Common myeloid progenitor, CD34-positive (primary cell): Measurements from ENCODE around the gene PHACTR3.

Experiments
- CTCF ChIA-PET: fragments of 350-600 bp; sonication (Branson Sonifier 250); formaldehyde crosslinking; loops from one replicate; lab custom pipeline; 2021; ENCODE audit warnings: antibody characterized with exemption; lab: Charles Lee
- POLR2A ChIA-PET: fragments of 350-600 bp; sonication (Branson Sonifier 250); formaldehyde crosslinking; loops from one replicate; lab custom pipeline; 2021; ENCODE audit warnings: antibody characterized with exemption; lab: Charles Lee
- DNase-seq, 3 donors: peaks; one replicate each; pipeline versions ENCODE4 v3.0.0 to v3.0.0-alpha.2; 2013
- H3K27ac ChIP-seq, 2 experiments: 1 replicate in 1 of 2; 2 replicates in 1 of 2; pipeline ENCODE4 v1.7.0; 2013; ENCODE audit warnings: inconsistent platforms in 2 of 2, low read length in 2 of 2, mild to moderate bottlenecking in 2 of 2, low read depth in 1 of 2, moderate library complexity in 1 of 2; ENCODE audit not compliant: severe bottlenecking in 2 of 2, insufficient read depth in 1 of 2, poor library complexity in 1 of 2
- H3K27me3 ChIP-seq, 5 experiments: replicated peaks in 2 of 5; 1 replicate in 3 of 5; 2 replicates in 2 of 5; pipeline versions ENCODE4 v1.6.1 to v1.7.0; 2013; ENCODE audit warnings: low read length in 4 of 5, mild to moderate bottlenecking in 2 of 5, moderate library complexity in 2 of 5, inconsistent platforms in 1 of 5; ENCODE audit not compliant: insufficient read depth in 5 of 5, control insufficient read depth in 4 of 5
- H3K36me3 ChIP-seq, 4 experiments: 1 replicate in 2 of 4; 2 replicates in 2 of 4; pipeline versions ENCODE4 v1.6.1 to v1.7.0; 2013; ENCODE audit warnings: low read length in 3 of 4, control low read depth in 1 of 4, mild to moderate bottlenecking in 1 of 4; ENCODE audit not compliant: control insufficient read depth in 4 of 4, insufficient read depth in 4 of 4
- H3K4me1 ChIP-seq, 4 experiments: 1 replicate in 3 of 4; 2 replicates in 1 of 4; pipeline versions ENCODE4 v1.6.1 to v1.7.1; 2013; ENCODE audit warnings: low read length in 3 of 4, mild to moderate bottlenecking in 3 of 4, control low read depth in 1 of 4, inconsistent platforms in 1 of 4, moderate library complexity in 1 of 4; ENCODE audit not compliant: control insufficient read depth in 4 of 4, insufficient read depth in 4 of 4; ENCODE audit errors: control extremely low read depth in 1 of 4
- H3K4me3 ChIP-seq, 7 experiments: 1 replicate in 4 of 7; 2 replicates in 3 of 7; pipeline versions ENCODE4 v1.5.1 to v1.7.0; 2013; ENCODE audit warnings: mild to moderate bottlenecking in 7 of 7, low read length in 6 of 7, moderate library complexity in 6 of 7, inconsistent platforms in 2 of 7, low read depth in 2 of 7, control low read depth in 1 of 7; ENCODE audit not compliant: insufficient read depth in 4 of 7, control insufficient read depth in 1 of 7; ENCODE audit errors: extremely low read depth in 1 of 7
- H3K9me3 ChIP-seq, 5 experiments: 1 replicate in 4 of 5; 2 replicates in 1 of 5; pipeline versions ENCODE4 v1.6.1 to v1.7.1; 2013; ENCODE audit warnings: low read length in 4 of 5, mild to moderate bottlenecking in 2 of 5, inconsistent platforms in 1 of 5, low read depth in 1 of 5, moderate library complexity in 1 of 5; ENCODE audit not compliant: control insufficient read depth in 4 of 5, insufficient read depth in 2 of 5; ENCODE audit errors: control extremely low read depth in 1 of 5
- WGBS: methylation state at CpG from one replicate; pipeline ENCODE4 v1.1.5; 2013; ENCODE audit not compliant: insufficient coverage; 5-methylcytosine and 5-hydroxymethylcytosine counted together

Gene PHACTR3

DNA sequence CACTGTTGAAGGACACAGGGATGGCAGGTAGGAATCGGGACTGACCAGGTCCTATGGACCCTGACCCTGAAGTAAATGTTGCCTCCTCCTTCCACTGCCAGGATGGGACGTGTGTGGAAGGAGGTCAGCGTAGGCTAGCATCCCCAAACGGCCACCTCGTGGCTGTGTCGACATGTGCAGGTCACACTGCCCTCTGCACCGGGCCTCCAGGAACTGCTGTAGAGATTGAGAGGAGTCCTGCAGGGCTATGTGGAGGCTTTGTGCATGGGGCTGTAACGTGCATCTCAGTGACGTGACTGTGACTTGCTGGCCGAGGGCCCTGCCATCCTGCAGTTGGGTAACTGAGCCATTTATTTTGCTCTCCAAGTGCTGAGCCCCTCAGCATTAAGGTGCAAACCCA is 149.5 kb downstream of the PHACTR3 start:
- Histone ChIP-seq H3K4me1 (peaks cover 0 to 13% (median 7%) of the 10 kb centered on the region in 4 experiments), H3K27ac (no peak overlapping the region), H3K27me3 (peaks cover 0 to 59% (median 9%) of the 10 kb centered on the region in 5 experiments), H3K36me3 (no peaks in the 10 kb centered on the region), H3K4me3 (no peak overlapping the region), H3K9me3 (no peaks in the 10 kb centered on the region)
- 88% methylated on average over 8 of the region's 10 CpGs for WGBS
- CTCF ChIA-PET: interaction anchor here (1.5 kb wide), 1 partner anchor 193 kb away, joined by 3 read pairs; no protein-coding TSS in a partner anchor
- DNase-seq: no peak
- POLR2A ChIA-PET: no interaction called here

DNA sequence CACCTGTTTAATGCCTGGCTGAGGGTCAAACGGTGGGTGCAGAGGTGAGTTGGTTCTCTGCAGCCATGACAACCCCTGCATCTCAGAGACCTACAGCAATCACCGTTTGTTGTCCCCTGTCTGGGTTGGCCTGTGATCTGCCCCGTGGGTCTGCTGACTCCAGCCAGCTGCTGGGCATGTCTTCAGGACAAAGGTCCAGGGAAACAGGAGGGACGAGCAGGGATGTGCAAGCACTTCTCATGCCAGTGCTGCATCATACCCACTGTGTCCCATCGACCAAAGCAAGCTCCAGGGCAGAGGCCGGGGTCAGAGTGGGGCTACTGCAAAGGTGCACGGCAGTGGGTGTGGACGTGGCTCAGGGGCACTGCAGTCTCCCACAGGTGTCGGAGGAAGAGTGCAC is 150.2 kb downstream of the PHACTR3 start:
- WGBS: 82% methylated on average over 8 of the region's 9 CpGs
- no peaks in the 10 kb centered on the region for H3K36me3 ChIP-seq
- no peak overlapping the region for H3K27ac ChIP-seq
- peaks cover 0 to 13% (median 7%) of the 10 kb centered on the region in 4 experiments for H3K4me1 ChIP-seq
- no peak for DNase-seq
- ChIA-PET CTCF (no interaction called here), POLR2A (no interaction called here)
- H3K4me3 ChIP-seq: no peak overlapping the region
- H3K9me3 ChIP-seq: no peaks in the 10 kb centered on the region
- H3K27me3 ChIP-seq: peaks cover 0 to 55% (median 10%) of the 10 kb centered on the region in 5 experiments

DNA sequence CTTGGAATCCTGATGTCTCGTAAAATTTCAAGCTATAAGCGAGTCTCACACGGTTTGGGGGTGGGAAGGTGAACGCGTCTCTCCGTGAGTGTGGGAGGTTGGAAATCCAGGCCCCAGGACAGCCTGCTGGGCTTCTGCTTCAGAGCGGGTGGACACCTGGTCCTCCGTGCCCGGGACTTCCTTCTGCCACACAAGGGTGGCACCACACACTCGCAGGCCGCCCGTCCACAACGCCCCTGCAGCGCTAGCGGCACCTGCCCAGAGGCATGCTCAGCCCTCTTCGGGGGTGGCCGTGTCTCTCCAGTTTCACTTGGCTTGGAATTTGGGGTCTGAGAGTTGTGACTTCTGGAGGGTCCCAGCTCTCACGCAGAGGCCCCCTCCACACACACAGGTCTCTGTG is 151.9 kb downstream of the PHACTR3 start:
- POLR2A ChIA-PET: no interaction called here
- no peak for DNase-seq
- no peak overlapping the region for H3K4me3 ChIP-seq
- WGBS: 86% methylated on average over 14 of the region's 18 CpGs
- no peaks in the 10 kb centered on the region for H3K9me3 ChIP-seq
- H3K27me3 ChIP-seq: peaks cover 0 to 41% (median 10%) of the 10 kb centered on the region in 5 experiments
- CTCF ChIA-PET: no interaction called here
- H3K36me3 ChIP-seq: no peaks in the 10 kb centered on the region
- H3K4me1 ChIP-seq: peaks cover 0 to 13% (median 7%) of the 10 kb centered on the region in 4 experiments
- no peak overlapping the region for H3K27ac ChIP-seq

DNA sequence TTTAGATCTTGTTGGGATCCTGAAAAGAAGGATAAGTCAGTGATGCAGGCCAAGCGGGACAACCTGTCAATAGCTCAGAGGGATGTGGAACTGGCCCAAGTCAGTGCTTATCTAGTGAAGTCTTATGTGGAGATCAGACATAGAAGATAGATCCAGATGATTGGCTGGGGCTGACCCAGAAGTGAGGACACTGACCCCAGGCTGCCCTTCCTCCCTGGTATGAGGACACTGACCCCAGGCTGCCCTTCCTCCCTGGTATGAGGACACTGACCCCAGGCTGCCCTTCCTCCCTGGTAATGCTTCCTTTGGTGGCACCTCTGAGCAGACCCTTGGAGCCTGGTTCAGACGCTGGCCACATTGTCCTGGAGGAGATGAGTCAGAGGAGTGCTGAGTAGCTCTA is 159.7 kb downstream of the PHACTR3 start:
- Histone ChIP-seq H3K4me1 (no peaks in the 10 kb centered on the region), H3K36me3 (no peaks in the 10 kb centered on the region), H3K4me3 (no peak overlapping the region), H3K9me3 (no peaks in the 10 kb centered on the region), H3K27me3 (peaks cover 0 to 15% (median 0%) of the 10 kb centered on the region in 5 experiments), H3K27ac (no peak overlapping the region)
- ChIA-PET POLR2A (no interaction called here), CTCF (interaction anchor here (0.8 kb wide), 1 partner anchor 11 kb away, joined by 3 read pairs; no protein-coding TSS in a partner anchor)
- WGBS: 77% methylated on average over 2 of the region's 2 CpGs
- DNase-seq: no peak

DNA sequence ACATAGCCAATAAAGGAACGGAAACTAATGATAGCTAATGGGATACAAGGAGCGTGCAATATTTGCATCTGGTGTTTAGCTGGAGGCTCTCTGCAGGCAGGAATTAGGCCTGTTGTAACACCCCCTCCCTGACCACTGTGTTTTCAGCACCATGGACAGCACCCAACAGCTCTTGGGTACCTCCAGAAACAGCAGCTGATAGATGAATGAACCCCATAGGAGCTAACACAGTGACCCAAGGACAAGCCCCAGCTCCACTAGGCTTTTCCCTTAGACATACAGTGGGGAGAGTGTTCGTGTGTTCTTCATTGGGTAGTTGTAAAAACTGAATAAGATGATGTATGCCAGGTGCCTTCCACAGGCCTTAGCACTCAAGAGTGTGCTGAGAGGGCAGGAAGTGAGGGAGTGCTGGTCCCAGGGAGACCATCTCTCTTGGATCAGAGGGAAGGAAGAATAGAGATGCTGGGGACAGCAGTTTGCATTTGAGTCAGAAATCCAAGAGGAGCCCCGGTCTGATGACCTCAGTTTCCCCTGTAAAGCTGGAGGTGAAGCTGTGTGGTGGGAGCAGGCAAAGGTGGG is 161.3 kb downstream of the PHACTR3 start:
- Histone ChIP-seq H3K27ac (no peak overlapping the region), H3K9me3 (no peaks in the 10 kb centered on the region), H3K4me1 (no peaks in the 10 kb centered on the region), H3K4me3 (no peak overlapping the region), H3K36me3 (no peaks in the 10 kb centered on the region), H3K27me3 (peaks cover 0 to 11% (median 0%) of the 10 kb centered on the region in 5 experiments)
- ChIA-PET POLR2A (no interaction called here), CTCF (interaction anchor here (1.3 kb wide), 1 partner anchor 12 kb away, joined by 3 read pairs; no protein-coding TSS in a partner anchor)
- DNase-seq: peak; percentile 10 to 42 (median 38)
- 71% methylated on average over 3 of the region's 4 CpGs for WGBS

DNA sequence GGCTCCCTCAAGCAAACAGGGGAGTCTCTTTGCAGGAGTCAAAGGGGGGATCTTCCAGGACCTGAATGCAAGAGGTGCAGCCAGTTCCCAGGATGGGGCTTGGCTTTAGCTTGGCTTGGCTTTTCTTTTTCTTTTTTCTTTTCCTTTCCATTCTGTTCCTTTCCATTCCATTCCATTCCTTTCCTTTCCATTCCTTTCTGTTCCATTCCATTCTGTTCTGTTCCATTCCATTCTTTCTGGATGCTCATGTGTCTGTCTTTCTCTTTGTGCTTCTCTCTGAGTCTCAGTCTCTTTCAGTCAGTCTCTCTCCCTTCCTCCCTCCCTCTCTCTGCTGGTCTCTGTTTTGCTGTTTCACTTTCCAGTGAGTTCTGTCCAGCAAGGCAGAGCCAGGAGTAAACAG is 163.3 kb downstream of the PHACTR3 start:
- CTCF ChIA-PET: no interaction called here
- H3K36me3 ChIP-seq: no peaks in the 10 kb centered on the region
- no peak overlapping the region for H3K4me3 ChIP-seq
- no peaks in the 10 kb centered on the region for H3K9me3 ChIP-seq
- POLR2A ChIA-PET: no interaction called here
- H3K27me3 ChIP-seq: peaks cover 0 to 10% (median 8%) of the 10 kb centered on the region in 5 experiments
- H3K4me1 ChIP-seq: no peaks in the 10 kb centered on the region
- H3K27ac ChIP-seq: no peak overlapping the region
- DNase-seq: no peak

DNA sequence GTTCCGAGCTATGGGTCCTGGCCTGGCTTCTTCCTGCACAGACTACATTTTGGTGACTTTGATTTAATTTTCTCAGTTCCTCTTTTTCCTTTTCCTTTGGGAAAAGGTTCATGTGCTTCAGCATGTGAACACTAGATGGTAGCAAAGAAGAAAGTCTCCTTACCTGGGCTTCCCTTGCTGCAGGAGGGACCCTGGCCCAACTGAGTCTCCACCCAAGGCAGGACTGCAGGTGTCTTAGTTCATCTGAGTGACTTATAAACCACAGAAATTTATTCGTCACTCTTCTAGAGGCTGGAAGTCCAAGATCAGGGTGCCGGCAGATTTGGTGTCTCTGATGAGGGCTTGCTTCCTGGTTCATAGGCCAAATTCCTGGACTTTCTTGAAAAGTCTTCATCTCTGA is 165.9 kb downstream of the PHACTR3 start:
- POLR2A ChIA-PET: no interaction called here
- Histone ChIP-seq H3K4me1 (no peaks in the 10 kb centered on the region), H3K27ac (no peak overlapping the region), H3K4me3 (no peak overlapping the region), H3K9me3 (no peaks in the 10 kb centered on the region), H3K27me3 (peaks cover 0 to 11% (median 8%) of the 10 kb centered on the region in 5 experiments), H3K36me3 (no peaks in the 10 kb centered on the region)
- no peak for DNase-seq
- WGBS: 80% methylated on average over 2 of the region's 3 CpGs
- CTCF ChIA-PET: interaction anchor here (0.8 kb wide), 1 partner anchor 15 kb away, joined by 3 read pairs; no protein-coding TSS in a partner anchor
